GM12875 (cell line): ENCODE results near the gene CEP131.

ENCODE experiments used
- H3K4me3 ChIP-seq: one replicate; pipeline ENCODE4 v1.5.1; 2011; ENCODE audit warnings: low read depth, low read length, control low read depth
- TF ChIP-seq, protein P1 (sequence below): IDR thresholded peaks from 2 replicates; pipeline ENCODE4 v1.5.1; 2011; ENCODE audit warnings: low read depth, mild to moderate bottlenecking, control low read depth, inconsistent platforms, low read length, moderate library complexity, borderline replicate concordance; ENCODE audit not compliant: insufficient read depth

Gene CEP131

DNA sequence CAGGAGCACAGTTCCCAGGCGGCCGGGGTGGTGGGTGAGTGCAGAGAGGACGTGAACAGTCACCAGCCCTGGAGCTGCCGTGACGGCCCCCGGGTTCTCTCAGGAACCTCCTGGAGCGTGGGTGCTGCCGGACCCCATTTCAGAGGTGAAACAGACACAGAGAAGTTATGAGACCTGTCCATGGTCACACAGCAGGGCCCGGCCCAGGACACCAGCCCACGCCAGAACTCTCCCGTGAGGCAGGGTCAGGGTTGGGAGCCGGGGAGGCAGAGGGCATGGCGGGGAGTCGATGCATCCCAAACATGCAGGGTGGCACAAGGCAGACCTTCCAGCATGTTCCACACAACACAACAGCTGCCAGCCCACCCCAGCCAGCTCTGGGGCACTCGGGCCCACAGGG is 61.2 kb downstream of the CEP131 start:
- TF ChIP-seq, protein P1, sequence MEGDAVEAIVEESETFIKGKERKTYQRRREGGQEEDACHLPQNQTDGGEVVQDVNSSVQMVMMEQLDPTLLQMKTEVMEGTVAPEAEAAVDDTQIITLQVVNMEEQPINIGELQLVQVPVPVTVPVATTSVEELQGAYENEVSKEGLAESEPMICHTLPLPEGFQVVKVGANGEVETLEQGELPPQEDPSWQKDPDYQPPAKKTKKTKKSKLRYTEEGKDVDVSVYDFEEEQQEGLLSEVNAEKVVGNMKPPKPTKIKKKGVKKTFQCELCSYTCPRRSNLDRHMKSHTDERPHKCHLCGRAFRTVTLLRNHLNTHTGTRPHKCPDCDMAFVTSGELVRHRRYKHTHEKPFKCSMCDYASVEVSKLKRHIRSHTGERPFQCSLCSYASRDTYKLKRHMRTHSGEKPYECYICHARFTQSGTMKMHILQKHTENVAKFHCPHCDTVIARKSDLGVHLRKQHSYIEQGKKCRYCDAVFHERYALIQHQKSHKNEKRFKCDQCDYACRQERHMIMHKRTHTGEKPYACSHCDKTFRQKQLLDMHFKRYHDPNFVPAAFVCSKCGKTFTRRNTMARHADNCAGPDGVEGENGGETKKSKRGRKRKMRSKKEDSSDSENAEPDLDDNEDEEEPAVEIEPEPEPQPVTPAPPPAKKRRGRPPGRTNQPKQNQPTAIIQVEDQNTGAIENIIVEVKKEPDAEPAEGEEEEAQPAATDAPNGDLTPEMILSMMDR = no peak

DNA sequence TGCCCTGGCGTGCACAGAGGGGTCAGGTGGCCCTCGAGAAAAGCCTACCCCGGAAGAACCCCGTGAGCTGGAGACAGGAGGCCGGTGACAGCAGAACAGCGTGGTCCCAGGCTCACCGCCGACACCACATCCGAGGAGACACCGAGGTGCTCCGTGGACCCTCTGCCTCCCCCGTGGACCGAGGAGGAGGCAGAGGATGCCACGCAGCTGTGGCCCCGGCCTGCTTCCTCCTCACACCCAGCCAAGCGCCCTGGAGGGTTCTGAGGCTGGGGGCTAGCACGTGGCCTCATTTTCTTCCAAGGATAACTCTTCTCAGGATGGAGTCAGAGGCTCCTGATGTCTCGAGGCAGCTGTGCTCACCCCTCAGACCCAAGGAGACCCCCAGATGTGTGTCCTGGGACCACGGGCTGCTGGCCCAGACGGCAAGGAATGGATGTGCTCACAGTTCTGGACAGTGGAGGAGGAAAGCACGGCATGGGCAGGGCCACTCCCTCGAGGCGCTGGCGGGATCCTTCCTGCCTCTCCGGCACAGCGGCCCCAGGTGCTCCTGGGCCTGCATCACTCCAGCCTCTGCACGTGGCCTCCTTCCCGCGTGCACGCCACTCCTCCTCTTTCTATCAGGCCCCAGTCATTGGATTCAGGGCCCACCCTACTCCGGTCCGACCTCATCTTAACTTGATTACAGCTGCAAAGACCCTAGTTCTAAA is 61.9 kb downstream of the CEP131 start:
- H3K4me3 ChIP-seq = no peak overlapping the region
- TF ChIP-seq, protein P1 = no peak

More for the DNA sequence above, 61.2 kb downstream of the CEP131 start:
- H3K4me3 ChIP-seq = no peak overlapping the region

DNA sequence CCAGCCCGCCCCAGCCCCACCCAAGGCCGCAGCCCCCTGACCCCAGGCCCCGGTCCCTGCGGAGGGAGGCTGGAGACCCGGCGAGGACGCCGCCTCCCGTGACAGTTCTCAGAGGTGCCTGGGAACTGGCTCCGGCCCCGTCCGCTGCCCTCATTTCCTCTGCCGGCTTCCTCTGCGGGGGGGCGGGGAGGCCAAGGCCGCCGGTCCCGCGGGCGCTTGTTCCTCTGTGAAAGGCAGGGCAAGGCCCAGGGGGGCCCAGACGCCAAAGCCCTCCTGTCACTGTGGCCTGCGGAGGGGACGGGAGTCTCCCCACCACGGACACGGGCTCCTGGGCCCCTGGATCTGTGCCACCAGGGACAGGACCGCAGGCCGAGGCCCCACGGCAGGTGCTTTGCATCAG is 62.5 kb downstream of the CEP131 start:
- no peak overlapping the region for H3K4me3 ChIP-seq
- TF ChIP-seq, protein P1 = no peak

DNA sequence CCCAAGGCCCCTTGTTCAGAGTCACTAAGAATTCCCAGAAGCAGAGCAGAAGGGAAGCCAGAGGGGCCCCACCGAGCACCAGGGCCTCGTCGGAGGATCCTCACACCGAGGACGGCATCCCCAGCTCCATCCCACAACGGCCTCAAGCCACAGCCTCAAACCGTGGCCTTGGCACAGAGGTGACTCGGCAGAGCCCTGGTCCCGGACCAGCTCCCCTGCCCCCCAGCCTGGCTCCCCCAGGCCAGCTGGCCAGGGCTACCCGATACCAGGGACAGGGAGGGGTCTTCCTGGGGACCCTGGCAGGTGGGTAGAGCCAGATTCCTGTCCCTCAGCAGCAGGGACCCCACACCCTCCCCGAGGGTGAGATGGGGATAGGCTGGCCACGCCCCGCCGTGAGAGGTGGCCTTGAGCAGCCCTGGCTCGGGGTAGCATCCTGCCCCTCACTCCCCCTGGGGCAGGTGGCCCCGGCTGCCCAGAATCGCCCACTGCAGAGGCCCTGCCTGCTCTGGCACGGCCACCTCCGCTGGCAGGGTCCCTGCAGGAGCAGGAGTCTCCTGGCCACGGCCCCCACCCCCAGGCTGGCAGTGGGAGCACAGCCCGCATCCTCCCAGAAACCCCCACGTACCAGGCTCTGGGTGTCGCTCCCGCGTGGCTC is 63.0 kb downstream of the CEP131 start:
- H3K4me3 ChIP-seq = no peak overlapping the region
- TF ChIP-seq, protein P1 = no peak

DNA sequence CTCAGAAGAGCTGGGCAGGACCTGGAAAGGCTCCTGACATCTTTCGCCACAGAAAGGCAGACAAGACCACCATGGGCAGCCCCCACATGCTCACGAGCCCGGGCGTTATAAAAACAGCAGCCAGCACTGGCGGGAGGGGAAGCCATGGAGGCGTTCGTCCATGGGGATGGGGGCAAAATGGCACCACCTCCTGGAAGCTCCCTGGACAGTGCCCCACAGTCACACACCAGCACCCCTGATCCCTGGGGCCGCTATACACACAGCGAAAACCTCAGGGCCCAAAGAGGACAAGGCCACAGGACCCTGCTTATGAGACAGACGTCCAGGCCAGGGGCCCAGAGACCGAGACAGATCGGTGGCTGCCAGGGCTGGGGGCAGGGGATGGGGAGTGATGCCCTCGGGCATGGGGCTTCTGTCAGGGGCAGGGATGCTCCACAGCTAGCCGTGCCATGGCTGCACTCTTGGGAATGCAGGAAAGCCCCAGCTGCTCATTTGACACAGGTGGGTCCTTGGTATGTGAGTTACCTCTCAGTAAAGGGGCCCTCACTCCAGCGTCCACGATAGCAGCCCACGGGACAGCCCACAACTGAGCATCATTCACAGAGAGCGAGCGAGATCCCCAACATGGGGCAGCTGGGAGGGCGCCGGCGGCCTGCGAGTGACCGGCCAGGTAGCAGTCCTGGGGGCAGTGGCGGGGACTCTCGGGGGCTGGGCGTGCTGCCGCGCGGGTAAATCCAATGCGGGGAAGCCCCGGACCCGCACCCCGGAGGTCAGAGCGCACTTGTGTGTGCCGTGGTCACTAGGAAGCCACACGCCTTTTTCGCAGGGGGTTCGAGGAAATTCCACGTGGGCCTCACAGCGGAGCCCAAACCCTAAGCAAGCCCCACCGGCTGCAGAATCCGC is 63.8 kb downstream of the CEP131 start:
- TF ChIP-seq, protein P1 = no peak
- no peak overlapping the region for H3K4me3 ChIP-seq

DNA sequence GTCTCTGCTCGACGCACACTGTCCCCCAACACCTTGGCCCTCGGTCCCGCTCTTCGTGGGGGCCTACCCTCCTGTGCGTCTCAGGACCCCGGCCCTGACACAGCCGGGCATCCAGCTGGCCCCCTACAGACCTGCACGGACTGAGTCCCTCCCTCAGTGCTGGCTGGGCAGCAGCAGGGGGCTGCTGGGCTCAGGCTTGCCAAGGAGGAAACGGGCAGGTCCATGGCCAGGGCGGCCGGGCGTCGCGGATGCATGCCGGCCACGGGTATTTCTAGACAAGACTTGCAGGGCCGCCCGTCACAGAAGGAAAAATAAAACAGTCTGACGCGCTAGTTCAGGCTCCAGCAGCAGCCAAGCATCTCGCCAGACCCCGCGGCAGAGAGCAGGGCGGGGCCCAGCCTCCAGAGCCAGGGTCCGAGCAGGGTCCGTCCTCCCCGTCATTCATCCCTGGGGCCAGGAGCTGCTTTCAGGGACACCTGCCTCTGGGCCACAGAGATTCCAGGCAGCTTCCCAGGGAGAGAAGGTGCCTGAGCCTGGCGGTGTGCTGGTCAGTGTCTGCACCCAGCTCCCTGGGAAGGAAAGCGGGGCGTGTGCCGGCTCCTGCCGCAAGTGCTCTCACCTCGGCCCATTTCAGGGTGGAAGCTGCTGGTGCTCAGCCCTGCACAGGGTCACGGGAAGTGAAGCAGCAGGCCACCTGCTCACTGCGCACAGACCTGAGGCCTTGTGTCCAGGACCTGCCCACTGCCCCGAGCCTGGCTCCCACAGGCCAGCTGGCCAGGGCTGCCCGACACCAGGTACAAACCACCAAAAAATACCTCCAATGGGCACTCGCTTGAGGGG is 64.7 kb downstream of the CEP131 start:
- H3K4me3 ChIP-seq = no peak overlapping the region
- TF ChIP-seq, protein P1 = no peak
